Measurements from ENCODE around the gene MYO1D. TPM values are rescaled to one million over a fixed set of nuclear protein-coding genes. Genes with fewer than 3 reads are reported as not detected.

Gene MYO1D
- total RNA-seq, 1 experiment from 2014 or later: 23.5 TPM

DNA sequence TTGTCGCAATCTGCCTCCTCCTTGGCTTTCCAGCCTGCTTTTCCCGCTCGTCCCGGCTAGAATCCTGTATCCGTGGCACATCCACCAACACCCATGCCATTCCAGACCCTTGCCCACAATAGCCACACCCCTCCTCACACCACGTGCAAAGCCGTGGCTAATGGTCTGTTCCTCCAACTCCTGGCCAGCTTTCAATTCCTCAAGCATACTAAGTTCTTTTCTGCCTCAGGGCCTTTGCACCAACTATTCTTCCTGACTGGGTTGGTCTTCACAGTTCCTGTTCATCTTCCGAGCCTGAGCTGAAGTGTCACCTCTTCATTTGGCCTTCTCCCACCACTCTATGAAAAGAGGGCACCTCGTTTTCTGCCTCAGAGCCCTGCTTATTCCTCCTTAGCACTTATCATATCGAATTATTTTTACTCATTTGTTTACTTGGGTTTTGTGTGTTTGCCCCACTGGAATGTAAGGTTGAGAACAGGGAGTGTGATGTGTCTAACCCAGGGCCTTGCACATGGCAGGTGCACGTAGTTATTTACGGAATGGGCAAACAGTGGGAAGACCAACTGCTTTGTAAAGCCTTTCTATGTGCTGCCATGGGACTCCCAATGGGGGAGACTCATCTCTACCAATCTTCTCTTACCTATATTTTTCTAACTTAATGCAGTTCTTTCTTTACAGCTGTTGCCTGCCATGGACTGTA is 321.2 kb downstream of the MYO1D start:
- no peak overlapping the region for H3K27ac ChIP-seq (ENCODE audit: low read length)

DNA sequence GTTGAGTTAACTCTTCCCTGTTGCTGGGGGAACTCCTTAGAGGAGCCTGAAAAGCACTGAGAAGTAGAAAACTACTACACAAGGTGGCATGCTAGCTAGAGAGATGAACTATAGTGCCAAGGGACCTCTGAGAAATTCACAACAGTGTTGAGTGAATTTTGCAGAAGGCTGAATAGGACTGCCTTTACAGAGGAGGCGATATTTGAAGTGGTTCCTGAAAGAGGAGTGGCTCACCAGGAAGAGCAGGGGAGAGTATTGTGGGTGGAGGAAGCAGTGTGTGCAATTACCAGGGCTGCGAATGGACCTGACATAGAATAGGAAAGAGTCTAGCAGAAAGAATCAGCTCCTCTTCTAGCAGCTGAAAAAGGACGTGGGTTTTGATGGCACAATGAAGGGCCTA is 323.8 kb downstream of the MYO1D start:
- intact Hi-C loops (cut with micrococcal nuclease): no loop called here
- no peak for TF ChIP-seq EZH2phosphoT487 (IDR thresholded peaks at IDR 0.05; ENCODE audit: borderline replicate concordance, low read length)
- no peak for TF ChIP-seq EZH2 (IDR thresholded peaks at IDR 0.05; ENCODE audit: low read length, unreplicated experiment)
- DNase-seq (no peak), ATAC-seq (no peak)
- Histone ChIP-seq H3K27me3 (ENCODE audit: low read length) (no peaks in the 10 kb centered on the region), H3K4me2 (ENCODE audit: low read length) (no peak overlapping the region), H3K9me2 (replicated peaks; ENCODE audit: low read length) (no peaks in the 10 kb centered on the region), H3K4me3 (ENCODE audit: low read length) (no peak overlapping the region), H3K79me2 (ENCODE audit: low read length) (no peaks in the 10 kb centered on the region), H3F3A (ENCODE audit: low read length, unreplicated experiment) (peaks cover 3% of the 10 kb centered on the region), H3K9me3 (ENCODE audit: low read length) (no peaks in the 10 kb centered on the region), H3K36me3 (ENCODE audit: low read depth, low read length) (no peaks in the 10 kb centered on the region), H3K9ac (ENCODE audit: low read length) (no peak overlapping the region), H3K4me1 (ENCODE audit: insufficient read depth, low read length) (peaks cover 17% of the 10 kb centered on the region), H4K20me1 (ENCODE audit: low read length) (no peaks in the 10 kb centered on the region), H3K27ac (ENCODE audit: low read length) (no peak overlapping the region), H2AFZ (ENCODE audit: low read length) (no peak overlapping the region)
- ChIA-PET CTCF (no interaction called here), POLR2A (ENCODE audit: unreplicated experiment) (no interaction called here)
- BruUV-seq (replicated peaks): no TSS peak

More for the DNA sequence above, 321.2 kb downstream of the MYO1D start:
- ChIA-PET CTCF (no interaction called here), POLR2A (ENCODE audit: unreplicated experiment) (no interaction called here)
- Histone ChIP-seq H3K36me3 (ENCODE audit: low read depth, low read length) (no peaks in the 10 kb centered on the region), H3K27me3 (ENCODE audit: low read length) (no peaks in the 10 kb centered on the region), H3K9me3 (ENCODE audit: low read length) (no peaks in the 10 kb centered on the region), H4K20me1 (ENCODE audit: low read length) (no peaks in the 10 kb centered on the region), H3K79me2 (ENCODE audit: low read length) (no peaks in the 10 kb centered on the region), H3K4me2 (ENCODE audit: low read length) (no peak overlapping the region), H3K9ac (ENCODE audit: low read length) (no peak overlapping the region), H3K4me1 (ENCODE audit: insufficient read depth, low read length) (peaks cover 12% of the 10 kb centered on the region), H3K9me2 (replicated peaks; ENCODE audit: low read length) (no peaks in the 10 kb centered on the region), H3K4me3 (ENCODE audit: low read length) (no peak overlapping the region), H3F3A (ENCODE audit: low read length, unreplicated experiment) (peaks cover 3% of the 10 kb centered on the region), H2AFZ (ENCODE audit: low read length) (no peak overlapping the region)
- intact Hi-C loops (cut with micrococcal nuclease): no loop called here
- ATAC-seq: no peak
- no TSS peak for BruUV-seq (replicated peaks)
- TF ChIP-seq EZH2 (IDR thresholded peaks at IDR 0.05; ENCODE audit: low read length, unreplicated experiment): no peak
- TF ChIP-seq EZH2phosphoT487 (IDR thresholded peaks at IDR 0.05; ENCODE audit: borderline replicate concordance, low read length): no peak
- TF ChIP-seq, protein P1, sequence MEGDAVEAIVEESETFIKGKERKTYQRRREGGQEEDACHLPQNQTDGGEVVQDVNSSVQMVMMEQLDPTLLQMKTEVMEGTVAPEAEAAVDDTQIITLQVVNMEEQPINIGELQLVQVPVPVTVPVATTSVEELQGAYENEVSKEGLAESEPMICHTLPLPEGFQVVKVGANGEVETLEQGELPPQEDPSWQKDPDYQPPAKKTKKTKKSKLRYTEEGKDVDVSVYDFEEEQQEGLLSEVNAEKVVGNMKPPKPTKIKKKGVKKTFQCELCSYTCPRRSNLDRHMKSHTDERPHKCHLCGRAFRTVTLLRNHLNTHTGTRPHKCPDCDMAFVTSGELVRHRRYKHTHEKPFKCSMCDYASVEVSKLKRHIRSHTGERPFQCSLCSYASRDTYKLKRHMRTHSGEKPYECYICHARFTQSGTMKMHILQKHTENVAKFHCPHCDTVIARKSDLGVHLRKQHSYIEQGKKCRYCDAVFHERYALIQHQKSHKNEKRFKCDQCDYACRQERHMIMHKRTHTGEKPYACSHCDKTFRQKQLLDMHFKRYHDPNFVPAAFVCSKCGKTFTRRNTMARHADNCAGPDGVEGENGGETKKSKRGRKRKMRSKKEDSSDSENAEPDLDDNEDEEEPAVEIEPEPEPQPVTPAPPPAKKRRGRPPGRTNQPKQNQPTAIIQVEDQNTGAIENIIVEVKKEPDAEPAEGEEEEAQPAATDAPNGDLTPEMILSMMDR (conservative IDR thresholded peaks at IDR 0.05; ENCODE audit: low read depth, low read length): no peak
- DNase-seq: no peak

DNA sequence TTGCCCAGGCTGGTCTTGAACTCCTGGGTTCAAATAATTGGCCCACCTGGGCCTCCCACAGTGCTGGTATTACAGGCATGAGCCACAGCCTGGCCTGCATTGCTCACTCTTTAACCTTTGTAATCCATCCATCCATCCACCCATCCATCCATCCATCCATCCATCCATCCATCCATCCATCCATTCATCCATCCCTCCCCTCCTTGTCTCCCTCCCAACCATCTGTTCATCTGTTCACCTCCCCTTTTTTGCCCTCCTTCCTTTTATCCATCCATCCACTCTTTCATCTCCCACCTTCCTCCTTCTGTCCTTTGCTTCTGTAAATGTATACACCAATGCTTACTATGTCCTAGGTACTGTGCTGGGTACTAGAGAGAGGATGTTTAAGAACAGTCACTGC is 324.6 kb downstream of the MYO1D start:
- BruUV-seq (replicated peaks): no TSS peak
- no peaks in the 10 kb centered on the region for H3K27me3 ChIP-seq (ENCODE audit: low read length)
- H3K4me2 ChIP-seq (ENCODE audit: low read length): no peak overlapping the region
- H3K4me3 ChIP-seq (ENCODE audit: low read length): no peak overlapping the region
- H3K4me1 ChIP-seq (ENCODE audit: insufficient read depth, low read length): peaks cover 17% of the 10 kb centered on the region
- POLR2A ChIA-PET (ENCODE audit: unreplicated experiment): no interaction called here
- H4K20me1 ChIP-seq (ENCODE audit: low read length): no peaks in the 10 kb centered on the region
- peak overlapping the region; percentile 88; the same call in 1 of the 2 replicates for H3K27ac ChIP-seq (ENCODE audit: low read length)
- no peaks in the 10 kb centered on the region for H3K36me3 ChIP-seq (ENCODE audit: low read depth, low read length)
- peaks cover 3% of the 10 kb centered on the region for H3F3A ChIP-seq (ENCODE audit: low read length, unreplicated experiment)
- H3K9me3 ChIP-seq (ENCODE audit: low read length): no peaks in the 10 kb centered on the region
- no peak for DNase-seq
- no peak overlapping the region for H2AFZ ChIP-seq (ENCODE audit: low read length)
- CTCF ChIA-PET: no interaction called here
- no peaks in the 10 kb centered on the region for H3K79me2 ChIP-seq (ENCODE audit: low read length)
- no peak overlapping the region for H3K9ac ChIP-seq (ENCODE audit: low read length)
- no peak for ATAC-seq
- intact Hi-C loops (cut with micrococcal nuclease): no loop called here
- no peaks in the 10 kb centered on the region for H3K9me2 ChIP-seq (replicated peaks; ENCODE audit: low read length)
- TF ChIP-seq EZH2phosphoT487 (IDR thresholded peaks at IDR 0.05; ENCODE audit: borderline replicate concordance, low read length): no peak
- TF ChIP-seq, protein P1 (conservative IDR thresholded peaks at IDR 0.05; ENCODE audit: low read depth, low read length): no peak
- TF ChIP-seq EZH2 (IDR thresholded peaks at IDR 0.05; ENCODE audit: low read length, unreplicated experiment): no peak
